ENCODE data around the gene MEGF6. TPM values are rescaled to one million over a fixed set of nuclear protein-coding genes. Genes with fewer than 3 reads are reported as not detected.
A peak's percentile ranks its signal among the peaks of the same experiment; 100 is the strongest.

Gene MEGF6
- total RNA-seq, 2 experiments from 2014 or later = 57.5 to 62.2 TPM

DNA sequence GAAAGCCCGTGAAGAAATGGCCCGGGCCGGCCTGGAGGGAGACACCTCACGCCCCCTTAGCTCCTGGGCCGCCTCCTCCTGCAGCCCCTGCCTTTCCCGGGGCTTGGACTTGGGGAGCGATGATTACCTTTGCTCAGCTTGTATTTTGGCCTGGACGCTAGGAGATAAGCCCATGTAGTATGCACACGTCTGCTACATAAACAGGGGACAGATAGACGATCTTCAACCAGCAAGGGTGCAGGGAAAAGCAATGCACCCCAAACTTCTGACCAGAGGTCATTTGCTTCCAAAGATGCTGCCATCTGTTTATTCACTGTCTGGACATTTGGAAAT is 41.9 kb upstream of the MEGF6 start:
- Histone ChIP-seq H3K36me3 (ENCODE audit: insufficient read depth, low read length) (no peaks in the 10 kb centered on the region), H3K27ac (ENCODE audit: low read depth in 1 of 2, low read length in 2 of 2) (no peak overlapping the region), H3K4me3 (ENCODE audit: low read length) (no peak overlapping the region), H3K27me3 (ENCODE audit: control insufficient read depth in 1 of 2, insufficient read depth in 2 of 2, low read length in 2 of 2) (peaks cover 36 to 51% of the 10 kb centered on the region in 2 experiments), H3K4me1 (ENCODE audit: insufficient read depth, low read length) (peaks cover 36% of the 10 kb centered on the region), H3K9me3 (ENCODE audit: control insufficient read depth in 1 of 2, insufficient read depth in 1 of 2, low read length in 2 of 2) (peaks cover 0 to 22% of the 10 kb centered on the region in 2 experiments)
- ATAC-seq (ENCODE audit: poor library complexity) = no peak
- Mint-ChIP-seq H3K4me1 (ENCODE audit: low read depth) (peaks cover 30% of the 10 kb centered on the region), H3K27me3 (peaks cover 64% of the 10 kb centered on the region), H3K4me3 (peak overlapping the region; percentile 37), H3K9me3 (no peaks in the 10 kb centered on the region), H3K36me3 (ENCODE audit: low read depth) (peaks cover 3% of the 10 kb centered on the region), H3K27ac (no peak overlapping the region)
- POLR2A ChIA-PET = no interaction called here
- CTCF ChIA-PET = no interaction called here
- TF ChIP-seq, protein P1, sequence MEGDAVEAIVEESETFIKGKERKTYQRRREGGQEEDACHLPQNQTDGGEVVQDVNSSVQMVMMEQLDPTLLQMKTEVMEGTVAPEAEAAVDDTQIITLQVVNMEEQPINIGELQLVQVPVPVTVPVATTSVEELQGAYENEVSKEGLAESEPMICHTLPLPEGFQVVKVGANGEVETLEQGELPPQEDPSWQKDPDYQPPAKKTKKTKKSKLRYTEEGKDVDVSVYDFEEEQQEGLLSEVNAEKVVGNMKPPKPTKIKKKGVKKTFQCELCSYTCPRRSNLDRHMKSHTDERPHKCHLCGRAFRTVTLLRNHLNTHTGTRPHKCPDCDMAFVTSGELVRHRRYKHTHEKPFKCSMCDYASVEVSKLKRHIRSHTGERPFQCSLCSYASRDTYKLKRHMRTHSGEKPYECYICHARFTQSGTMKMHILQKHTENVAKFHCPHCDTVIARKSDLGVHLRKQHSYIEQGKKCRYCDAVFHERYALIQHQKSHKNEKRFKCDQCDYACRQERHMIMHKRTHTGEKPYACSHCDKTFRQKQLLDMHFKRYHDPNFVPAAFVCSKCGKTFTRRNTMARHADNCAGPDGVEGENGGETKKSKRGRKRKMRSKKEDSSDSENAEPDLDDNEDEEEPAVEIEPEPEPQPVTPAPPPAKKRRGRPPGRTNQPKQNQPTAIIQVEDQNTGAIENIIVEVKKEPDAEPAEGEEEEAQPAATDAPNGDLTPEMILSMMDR (IDR thresholded peaks at IDR 0.05) = no peak
- no peak for DNase-seq
- intact Hi-C loops (cut with DNase I, micrococcal nuclease) = no loop called here

DNA sequence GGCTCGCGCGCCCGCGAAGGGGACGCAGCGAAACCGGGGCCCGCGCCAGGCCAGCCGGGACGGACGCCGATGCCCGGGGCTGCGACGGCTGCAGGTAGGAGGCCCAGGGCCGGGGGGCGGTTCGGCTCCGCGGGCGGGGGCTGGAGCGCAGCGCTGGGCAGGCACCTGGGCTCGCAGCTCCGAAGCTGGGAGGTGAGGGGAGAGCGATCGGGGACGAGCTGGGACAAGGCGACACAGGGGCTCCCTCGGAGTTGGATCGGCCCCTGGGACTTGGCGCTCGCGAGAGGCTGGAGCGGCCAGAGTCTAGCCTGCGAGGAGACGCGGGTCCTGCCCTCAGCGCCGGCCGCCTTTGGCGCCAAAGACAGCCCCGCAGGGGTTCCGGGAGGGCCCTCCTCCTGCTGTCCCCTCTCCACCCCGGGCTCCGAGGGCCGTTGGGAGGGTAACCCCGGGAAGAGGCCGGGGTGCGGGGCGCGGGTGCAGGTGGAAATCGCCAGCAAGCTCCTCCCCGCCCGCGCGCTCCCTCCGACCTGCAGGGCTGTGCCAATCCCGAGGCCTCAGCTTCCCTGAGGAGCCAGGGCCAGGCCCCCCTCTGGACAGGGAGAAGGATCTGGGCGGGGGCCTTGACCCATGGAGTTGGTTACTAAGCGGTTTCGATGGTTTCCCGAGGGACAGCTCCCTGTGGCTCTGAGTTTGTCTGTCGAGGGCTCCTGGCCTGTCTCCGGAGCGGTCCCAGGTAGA is 41.4 kb upstream of the MEGF6 start:
- peaks cover 36 to 48% of the 10 kb centered on the region in 2 experiments for H3K27me3 ChIP-seq (ENCODE audit: control insufficient read depth in 1 of 2, insufficient read depth in 2 of 2, low read length in 2 of 2)
- no peak overlapping the region for H3K4me3 ChIP-seq (ENCODE audit: low read length)
- TF ChIP-seq, protein P1 (IDR thresholded peaks at IDR 0.05) = no peak
- ATAC-seq (ENCODE audit: poor library complexity) (no peak), DNase-seq (peak in 1 of 14 experiments; percentile 18)
- Mint-ChIP-seq H3K27ac (no peak overlapping the region), H3K36me3 (ENCODE audit: low read depth) (peaks cover 5% of the 10 kb centered on the region), H3K27me3 (peaks cover 60% of the 10 kb centered on the region), H3K4me3 (no peak overlapping the region), H3K9me3 (no peaks in the 10 kb centered on the region), H3K4me1 (ENCODE audit: low read depth) (peaks cover 35% of the 10 kb centered on the region)
- ChIA-PET POLR2A (no interaction called here), CTCF (no interaction called here)
- peaks cover 37% of the 10 kb centered on the region for H3K4me1 ChIP-seq (ENCODE audit: insufficient read depth, low read length)
- H3K27ac ChIP-seq (ENCODE audit: low read depth in 1 of 2, low read length in 2 of 2) = no peak overlapping the region
- peaks cover 0 to 22% of the 10 kb centered on the region in 2 experiments for H3K9me3 ChIP-seq (ENCODE audit: control insufficient read depth in 1 of 2, insufficient read depth in 1 of 2, low read length in 2 of 2)
- intact Hi-C loops (cut with DNase I, micrococcal nuclease) = no loop called here
- H3K36me3 ChIP-seq (ENCODE audit: insufficient read depth, low read length) = no peaks in the 10 kb centered on the region

DNA sequence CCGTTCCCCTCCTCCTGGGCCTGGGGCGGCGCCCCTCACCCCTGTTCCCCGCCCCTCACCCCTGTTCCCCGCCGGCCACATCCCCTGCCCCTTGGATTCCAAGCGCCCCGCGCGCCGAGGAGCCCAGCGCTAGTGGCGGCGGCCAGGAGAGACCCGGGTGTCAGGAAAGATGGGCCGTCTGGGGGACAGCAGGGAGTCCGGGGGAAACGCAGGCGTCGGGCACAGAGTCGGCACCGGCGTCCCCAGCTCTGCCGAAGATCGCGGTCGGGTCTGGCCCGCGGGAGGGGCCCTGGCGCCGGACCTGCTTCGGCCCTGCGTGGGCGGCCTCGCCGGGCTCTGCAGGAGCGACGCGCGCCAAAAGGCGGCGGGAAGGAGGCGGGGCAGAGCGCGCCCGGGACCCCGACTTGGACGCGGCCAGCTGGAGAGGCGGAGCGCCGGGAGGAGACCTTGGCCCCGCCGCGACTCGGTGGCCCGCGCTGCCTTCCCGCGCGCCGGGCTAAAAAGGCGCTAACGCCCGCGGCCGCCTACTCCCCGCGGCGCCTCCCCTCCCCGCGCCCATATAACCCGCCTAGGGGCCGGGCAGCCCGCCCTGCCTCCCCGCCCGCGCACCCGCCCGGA is 40.7 kb upstream of the MEGF6 start, which contains the start of gene TP73:
Gene TP73 (plus strand): TSS at position 587 of the 618 bp plus-strand sequence. CDS start 29,850 bp downstream, outside the sequence.
- peaks cover 0 to 22% of the 10 kb centered on the region in 2 experiments for H3K9me3 ChIP-seq (ENCODE audit: control insufficient read depth in 1 of 2, insufficient read depth in 1 of 2, low read length in 2 of 2)
- H3K27ac ChIP-seq (ENCODE audit: low read depth in 1 of 2, low read length in 2 of 2) = no peak within 1 kb of the TSS
- intact Hi-C loops (cut with DNase I, micrococcal nuclease) = loop anchor here in 1 of 2 experiments (2.0 kb wide), 1 partner anchor 145 kb away; the partner anchor contains the start of gene LRRC47
- H3K27ac Mint-ChIP-seq = no peak within 1 kb of the TSS
- ATAC-seq (ENCODE audit: poor library complexity) = no peak
- peak within 1 kb of the TSS; percentile 45 for H3K4me3 Mint-ChIP-seq
- peaks cover 56% of the 10 kb centered on the region for H3K27me3 Mint-ChIP-seq
- peaks cover 37% of the 10 kb centered on the region for H3K4me1 Mint-ChIP-seq (ENCODE audit: low read depth)
- H3K36me3 ChIP-seq (ENCODE audit: insufficient read depth, low read length) = peaks cover 3% of the 10 kb centered on the region
- peaks cover 7% of the 10 kb centered on the region for H3K36me3 Mint-ChIP-seq (ENCODE audit: low read depth)
- H3K4me1 ChIP-seq (ENCODE audit: insufficient read depth, low read length) = peaks cover 37% of the 10 kb centered on the region
- TF ChIP-seq, protein P1 (IDR thresholded peaks at IDR 0.05) = no peak
- H3K27me3 ChIP-seq (ENCODE audit: control insufficient read depth in 1 of 2, insufficient read depth in 2 of 2, low read length in 2 of 2) = peaks cover 36 to 42% of the 10 kb centered on the region in 2 experiments
- H3K9me3 Mint-ChIP-seq = no peaks in the 10 kb centered on the region
- ChIA-PET CTCF (no interaction called here), POLR2A (no interaction called here)
- H3K4me3 ChIP-seq (ENCODE audit: low read length) = peak within 1 kb of the TSS; percentile 5
- DNase-seq = peak in 1 of 14 experiments; percentile 28

All from CD4-positive, alpha-beta T cell (primary cell).